ENCODE data around the gene AEBP1.
A peak's percentile ranks its signal among the peaks of the same experiment; 100 is the strongest.
"Not testable (repeated sequence)": the region's sequence is repeated elsewhere in the genome, so short reads cannot be mapped to it uniquely, and the experiment has no call there.

AEBP1 gene

GRCh38 chr7:44122529-44122928 is 18.4 kb downstream of the AEBP1 start:
- Mint-ChIP-seq H3K36me3 (ENCODE audit: low read depth) (peaks cover 34% of the 10 kb centered on the region), H3K27ac (peak overlapping the region; percentile 39 to 86 (median 39)), H3K27me3 (ENCODE audit: low read depth) (peaks cover 3% of the 10 kb centered on the region), H3K4me3 (peak overlapping the region; percentile 86 to 96 (median 91)), H3K4me1 (peaks cover 26% of the 10 kb centered on the region), H3K9me3 (peaks cover 9% of the 10 kb centered on the region)
- no peak for TF ChIP-seq CTCF (IDR thresholded peaks at IDR 0.05; ENCODE audit: unreplicated experiment in 3 of 3)

- Mint-ChIP-seq H3K27ac (peak within 1 kb of the TSS; percentile 69 to 95 (median 86)), H3K4me3 (peak within 1 kb of the TSS; percentile 86 to 96 (median 91)), H3K27me3 (ENCODE audit: low read depth) (peaks cover 7% of the 10 kb centered on the region), H3K9me3 (peaks cover 14% of the 10 kb centered on the region), H3K4me1 (peaks cover 26% of the 10 kb centered on the region), H3K36me3 (ENCODE audit: low read depth) (peaks cover 27% of the 10 kb centered on the region)
- TF ChIP-seq CTCF (IDR thresholded peaks at IDR 0.05; ENCODE audit: unreplicated experiment in 3 of 3), result no peak
These were observed 19.3 kb downstream of the AEBP1 start, which contains the start of gene POLD2 for GRCh38 chr7:44123190-44124003. TSS of gene POLD2 (minus strand) at chr7:44123548. CDS start at chr7:44122053, 1,495 bp downstream.

GRCh38 chr7:44124822-44125202 is 20.7 kb downstream of the AEBP1 start:
- Mint-ChIP-seq H3K27ac (peak overlapping the region in 1 of 3 experiments; percentile 11), H3K27me3 (ENCODE audit: low read depth) (peaks cover 7% of the 10 kb centered on the region), H3K36me3 (ENCODE audit: low read depth) (peaks cover 14% of the 10 kb centered on the region), H3K4me1 (peaks cover 23% of the 10 kb centered on the region), H3K4me3 (peak overlapping the region; percentile 67 to 81 (median 77)), H3K9me3 (peaks cover 14% of the 10 kb centered on the region)
- no peak for TF ChIP-seq CTCF (IDR thresholded peaks at IDR 0.05; ENCODE audit: unreplicated experiment in 3 of 3)

GRCh38 chr7:44126574-44126973 is 22.4 kb downstream of the AEBP1 start:
- Mint-ChIP-seq H3K9me3 (peaks cover 14% of the 10 kb centered on the region), H3K4me3 (peak overlapping the region in 2 of 3 experiments; percentile 31 to 71), H3K4me1 (peaks cover 14% of the 10 kb centered on the region)
- not testable (repeated sequence) for H3K27ac Mint-ChIP-seq; H3K36me3 Mint-ChIP-seq (ENCODE audit: low read depth); H3K27me3 Mint-ChIP-seq (ENCODE audit: low read depth)

- peaks cover 19% of the 10 kb centered on the region for H3K4me1 Mint-ChIP-seq
- no peak for TF ChIP-seq CTCF (IDR thresholded peaks at IDR 0.05; ENCODE audit: unreplicated experiment in 3 of 3)
- peaks cover 7% of the 10 kb centered on the region for H3K27me3 Mint-ChIP-seq (ENCODE audit: low read depth)
- H3K27ac Mint-ChIP-seq, result no peak overlapping the region
- H3K4me3 Mint-ChIP-seq, result peak overlapping the region in 1 of 3 experiments; percentile 71
- peaks cover 14% of the 10 kb centered on the region for H3K9me3 Mint-ChIP-seq
- no peaks in the 10 kb centered on the region for H3K36me3 Mint-ChIP-seq (ENCODE audit: low read depth)
These were observed 23.0 kb downstream of the AEBP1 start for GRCh38 chr7:44127161-44127560.

- peaks cover 7% of the 10 kb centered on the region for H3K27me3 Mint-ChIP-seq (ENCODE audit: low read depth)
- H3K4me3 Mint-ChIP-seq, result no peak overlapping the region
These were observed 24.8 kb downstream of the AEBP1 start for GRCh38 chr7:44128721-44129582.

More at GRCh38 chr7:44128721-44129582, 24.8 kb downstream of the AEBP1 start:
- no peak for TF ChIP-seq CTCF (IDR thresholded peaks at IDR 0.05; ENCODE audit: unreplicated experiment in 3 of 3)
- H3K36me3 Mint-ChIP-seq (ENCODE audit: low read depth), result no peaks in the 10 kb centered on the region
- no peak overlapping the region for H3K27ac Mint-ChIP-seq
- H3K4me1 Mint-ChIP-seq, result peaks cover 19% of the 10 kb centered on the region
- peaks cover 14% of the 10 kb centered on the region for H3K9me3 Mint-ChIP-seq
